Measurements from ENCODE around the gene TEX2. TPM values are rescaled to one million over a fixed set of nuclear protein-coding genes. Genes with fewer than 3 reads are reported as not detected.
A peak's percentile ranks its signal among the peaks of the same experiment; 100 is the strongest.
"Not testable (repeated sequence)": the region's sequence is repeated elsewhere in the genome, so short reads cannot be mapped to it uniquely, and the experiment has no call there.

The TEX2 gene
- total RNA-seq, 2 experiments from 2014 or later: 14.3 to 16.8 TPM

GRCh38 chr17:64226132-64226531, 36.9 kb downstream of the TEX2 start:
- POLR2A ChIA-PET: no interaction called here
- H3K36me3 Mint-ChIP-seq (ENCODE audit: low read depth): peaks cover 1% of the 10 kb centered on the region
- CTCF ChIA-PET: interaction anchor here (1.1 kb wide), 1 partner anchor 43 kb away, joined by 3 read pairs; no protein-coding TSS in a partner anchor
- no peak for DNase-seq
- no peak overlapping the region for H3K4me3 Mint-ChIP-seq
- H3K4me1 Mint-ChIP-seq: no peaks in the 10 kb centered on the region
- no peaks in the 10 kb centered on the region for H3K9me3 Mint-ChIP-seq
- no peak overlapping the region for H3K27ac Mint-ChIP-seq
- H3K27me3 Mint-ChIP-seq: no peaks in the 10 kb centered on the region

GRCh38 chr17:64225410-64225809, 37.6 kb downstream of the TEX2 start:
- H3K4me3 Mint-ChIP-seq: no peak overlapping the region
- H3K36me3 Mint-ChIP-seq (ENCODE audit: low read depth): peaks cover 1% of the 10 kb centered on the region
- CTCF ChIA-PET: interaction anchor here (0.6 to 1.1 kb wide), 2 partner anchors 44 to 539 kb away, joined by 3 to 5 read pairs; no protein-coding TSS in a partner anchor
- no peak overlapping the region for H3K27ac Mint-ChIP-seq
- H3K27me3 Mint-ChIP-seq: no peaks in the 10 kb centered on the region
- no peak for DNase-seq
- no peaks in the 10 kb centered on the region for H3K9me3 Mint-ChIP-seq
- no peaks in the 10 kb centered on the region for H3K4me1 Mint-ChIP-seq
- POLR2A ChIA-PET: no interaction called here

- Mint-ChIP-seq H3K4me1 (no peaks in the 10 kb centered on the region), H3K36me3 (ENCODE audit: low read depth) (peaks cover 1% of the 10 kb centered on the region)
- CTCF ChIA-PET: interaction anchor here (0.7 to 1.1 kb wide), 4 partner anchors 13 to 134 kb away, joined by 3 read pairs; no protein-coding TSS in a partner anchor
These were observed 39.0 kb downstream of the TEX2 start for GRCh38 chr17:64223931-64224629.

GRCh38 chr17:64223283-64223682, 39.8 kb downstream of the TEX2 start:
- Mint-ChIP-seq H3K4me1 (peaks cover 2% of the 10 kb centered on the region), H3K9me3 (no peaks in the 10 kb centered on the region), H3K27ac (no peak overlapping the region), H3K27me3 (no peaks in the 10 kb centered on the region), H3K36me3 (ENCODE audit: low read depth) (peaks cover 1% of the 10 kb centered on the region), H3K4me3 (no peak overlapping the region)
- DNase-seq: no peak
- ChIA-PET POLR2A (no interaction called here), CTCF (interaction anchor here (0.9 kb wide), 1 partner anchor 264 kb away, joined by 3 read pairs; no protein-coding TSS in a partner anchor)

More at GRCh38 chr17:64223931-64224629, 39.0 kb downstream of the TEX2 start:
- Mint-ChIP-seq H3K27ac (no peak overlapping the region), H3K27me3 (no peaks in the 10 kb centered on the region), H3K4me3 (no peak overlapping the region), H3K9me3 (no peaks in the 10 kb centered on the region)
- DNase-seq: no peak
- POLR2A ChIA-PET: no interaction called here

- CTCF ChIA-PET: no interaction called here
- Mint-ChIP-seq H3K27me3 (no peaks in the 10 kb centered on the region), H3K4me3 (no peak overlapping the region), H3K4me1 (peaks cover 10% of the 10 kb centered on the region), H3K9me3 (no peaks in the 10 kb centered on the region), H3K36me3 (ENCODE audit: low read depth) (peaks cover 1% of the 10 kb centered on the region), H3K27ac (no peak overlapping the region)
- DNase-seq: no peak
- POLR2A ChIA-PET: no interaction called here
These were observed 41.4 kb downstream of the TEX2 start for GRCh38 chr17:64221679-64222078.

GRCh38 chr17:64220604-64221003, 42.5 kb downstream of the TEX2 start:
- CTCF ChIA-PET; H3K36me3 Mint-ChIP-seq (ENCODE audit: low read depth); H3K27me3 Mint-ChIP-seq; H3K4me3 Mint-ChIP-seq; H3K9me3 Mint-ChIP-seq; H3K27ac Mint-ChIP-seq; POLR2A ChIA-PET; DNase-seq: not testable (repeated sequence)
- H3K4me1 Mint-ChIP-seq: peaks cover 10% of the 10 kb centered on the region

- no peak overlapping the region for H3K4me3 Mint-ChIP-seq
- H3K27me3 Mint-ChIP-seq: no peaks in the 10 kb centered on the region
- POLR2A ChIA-PET: no interaction called here
- no peaks in the 10 kb centered on the region for H3K9me3 Mint-ChIP-seq
- CTCF ChIA-PET: no interaction called here
- peaks cover 1% of the 10 kb centered on the region for H3K36me3 Mint-ChIP-seq (ENCODE audit: low read depth)
- H3K27ac Mint-ChIP-seq: no peak overlapping the region
- peaks cover 10% of the 10 kb centered on the region for H3K4me1 Mint-ChIP-seq
- DNase-seq: no peak
These were observed 43.5 kb downstream of the TEX2 start for GRCh38 chr17:64219571-64219970.

- Mint-ChIP-seq H3K27me3 (no peaks in the 10 kb centered on the region), H3K4me1 (peaks cover 10% of the 10 kb centered on the region), H3K4me3 (no peak overlapping the region), H3K27ac (no peak overlapping the region), H3K9me3 (no peaks in the 10 kb centered on the region), H3K36me3 (ENCODE audit: low read depth) (peaks cover 8% of the 10 kb centered on the region)
- POLR2A ChIA-PET: interaction anchor here (0.6 to 0.7 kb wide), 2 partner anchors 12 to 38 kb away, joined by 3 to 10 read pairs; no protein-coding TSS in a partner anchor
- CTCF ChIA-PET: interaction anchor here (0.7 to 2.1 kb wide), 4 partner anchors 12 to 491 kb away, joined by 3 to 5 read pairs (median 4); no protein-coding TSS in a partner anchor
- DNase-seq: peak; percentile 16
These were observed 45.0 kb downstream of the TEX2 start for GRCh38 chr17:64218066-64218465.

- no peak overlapping the region for H3K4me3 Mint-ChIP-seq
- no peaks in the 10 kb centered on the region for H3K9me3 Mint-ChIP-seq
- ChIA-PET CTCF (interaction anchor here (0.8 to 2.1 kb wide), 4 partner anchors 14 to 135 kb away, joined by 3 to 5 read pairs (median 3); no protein-coding TSS in a partner anchor), POLR2A (no interaction called here)
- peaks cover 10% of the 10 kb centered on the region for H3K4me1 Mint-ChIP-seq
- peaks cover 11% of the 10 kb centered on the region for H3K36me3 Mint-ChIP-seq (ENCODE audit: low read depth)
- no peaks in the 10 kb centered on the region for H3K27me3 Mint-ChIP-seq
- no peak overlapping the region for H3K27ac Mint-ChIP-seq
- no peak for DNase-seq
These were observed 45.8 kb downstream of the TEX2 start for GRCh38 chr17:64217249-64217691.

GRCh38 chr17:64216338-64217248, 46.5 kb downstream of the TEX2 start:
- Mint-ChIP-seq H3K4me3 (no peak overlapping the region), H3K9me3 (no peaks in the 10 kb centered on the region), H3K36me3 (ENCODE audit: low read depth) (peaks cover 10% of the 10 kb centered on the region), H3K27ac (no peak overlapping the region), H3K27me3 (no peaks in the 10 kb centered on the region), H3K4me1 (peaks cover 10% of the 10 kb centered on the region)
- ChIA-PET CTCF (interaction anchor here (0.8 to 1.9 kb wide), 3 partner anchors 14 to 66 kb away, joined by 3 to 4 read pairs (median 3); no protein-coding TSS in a partner anchor), POLR2A (no interaction called here)
- DNase-seq: no peak

GRCh38 chr17:64216000-64216337, 47.1 kb downstream of the TEX2 start:
- Mint-ChIP-seq H3K4me3 (no peak overlapping the region), H3K36me3 (ENCODE audit: low read depth) (peaks cover 10% of the 10 kb centered on the region), H3K9me3 (no peaks in the 10 kb centered on the region), H3K27ac (no peak overlapping the region), H3K4me1 (peaks cover 10% of the 10 kb centered on the region), H3K27me3 (no peaks in the 10 kb centered on the region)
- POLR2A ChIA-PET: no interaction called here
- CTCF ChIA-PET: interaction anchor here (1.9 kb wide), 1 partner anchor 21 kb away, joined by 4 read pairs; no protein-coding TSS in a partner anchor
- no peak for DNase-seq

- H3K4me3 Mint-ChIP-seq: no peak overlapping the region
- DNase-seq: no peak
- POLR2A ChIA-PET: no interaction called here
- no peaks in the 10 kb centered on the region for H3K27me3 Mint-ChIP-seq
- H3K4me1 Mint-ChIP-seq: peaks cover 10% of the 10 kb centered on the region
- H3K36me3 Mint-ChIP-seq (ENCODE audit: low read depth): peaks cover 10% of the 10 kb centered on the region
- no peaks in the 10 kb centered on the region for H3K9me3 Mint-ChIP-seq
- H3K27ac Mint-ChIP-seq: no peak overlapping the region
- CTCF ChIA-PET: interaction anchor here (1.9 kb wide), 1 partner anchor 22 kb away, joined by 4 read pairs; no protein-coding TSS in a partner anchor
These were observed 48.1 kb downstream of the TEX2 start for GRCh38 chr17:64214950-64215349.

Measured in activated CD4-positive, alpha-beta T cell treated with anti-CD3 and anti-CD28 coated beads, Interleukin-2, amount 10 ng/mL, durations not matched to agents 7 days and 5 days (primary cell).